ENCODE measurements around the gene DAPK1. TPM values are rescaled to one million over a fixed set of nuclear protein-coding genes. Genes with fewer than 3 reads are reported as not detected.

DAPK1 gene
- polyA plus RNA-seq, 2 of the 4 experiments (the other 2 are of a cell fraction) = 55.2 to 67.2 TPM

GRCh38 chr9:87713278-87713987, 215.8 kb downstream of the DAPK1 start:
- CTCF ChIA-PET = interaction anchor here (0.9 to 2.4 kb wide), 10 partner anchors 10 to 173 kb away, joined by 3 to 18 read pairs (median 6); partner anchors contain the start of gene CTSL
- Histone ChIP-seq H3K4me1 (peaks cover 55% of the 10 kb centered on the region), H3K9me3 (no peaks in the 10 kb centered on the region), H3K4me3 (peak overlapping the region; percentile 24; the same call in 1 of the 3 replicates), H3K4me2 (peak overlapping the region; percentile 87), H3K27ac (peak overlapping the region; percentile 95)
- no peak for FAIRE-seq
- peak; percentile 93 for ATAC-seq
- POLR2A ChIA-PET = interaction anchor here (1.3 to 2.4 kb wide), 3 partner anchors 10 to 80 kb away, joined by 6 to 75 read pairs (median 31); partner anchors contain the start of gene CTSL
- DNase-seq (ENCODE audit: low read depth in 1 of 2, low spot score in 1 of 2) = peak; percentile 89 to 99
- 11% methylated on average over 11 of the region's 11 CpGs for WGBS (ENCODE audit: missing lambda C conversion rate)
- peak; percentile 58; the same call in 1 of the 2 replicates for TF ChIP-seq HOXB5 (CRISPR knock-in tag; IDR thresholded peaks at IDR 0.05)
- TF ChIP-seq HOXA7 (CRISPR knock-in tag; IDR thresholded peaks at IDR 0.05) = 0 out of 2 replicates have a peak, but pooled peaks have one; percentile 58
- TF ChIP-seq TFCP2L1 (CRISPR knock-in tag; IDR thresholded peaks at IDR 0.05) = 0 out of 2 replicates have a peak, but pooled peaks have one; percentile 60
- TF ChIP-seq NR3C1 (IDR thresholded peaks at IDR 0.05) = no peak
- TF ChIP-seq CHD2 (IDR thresholded peaks at IDR 0.05; ENCODE audit: low read length, partially characterized antibody) = no peak
- peak; percentile 96 for TF ChIP-seq JUN (IDR thresholded peaks at IDR 0.05)
- no peak for TF ChIP-seq CBX8 (IDR thresholded peaks at IDR 0.05)
- TF ChIP-seq, protein P1, sequence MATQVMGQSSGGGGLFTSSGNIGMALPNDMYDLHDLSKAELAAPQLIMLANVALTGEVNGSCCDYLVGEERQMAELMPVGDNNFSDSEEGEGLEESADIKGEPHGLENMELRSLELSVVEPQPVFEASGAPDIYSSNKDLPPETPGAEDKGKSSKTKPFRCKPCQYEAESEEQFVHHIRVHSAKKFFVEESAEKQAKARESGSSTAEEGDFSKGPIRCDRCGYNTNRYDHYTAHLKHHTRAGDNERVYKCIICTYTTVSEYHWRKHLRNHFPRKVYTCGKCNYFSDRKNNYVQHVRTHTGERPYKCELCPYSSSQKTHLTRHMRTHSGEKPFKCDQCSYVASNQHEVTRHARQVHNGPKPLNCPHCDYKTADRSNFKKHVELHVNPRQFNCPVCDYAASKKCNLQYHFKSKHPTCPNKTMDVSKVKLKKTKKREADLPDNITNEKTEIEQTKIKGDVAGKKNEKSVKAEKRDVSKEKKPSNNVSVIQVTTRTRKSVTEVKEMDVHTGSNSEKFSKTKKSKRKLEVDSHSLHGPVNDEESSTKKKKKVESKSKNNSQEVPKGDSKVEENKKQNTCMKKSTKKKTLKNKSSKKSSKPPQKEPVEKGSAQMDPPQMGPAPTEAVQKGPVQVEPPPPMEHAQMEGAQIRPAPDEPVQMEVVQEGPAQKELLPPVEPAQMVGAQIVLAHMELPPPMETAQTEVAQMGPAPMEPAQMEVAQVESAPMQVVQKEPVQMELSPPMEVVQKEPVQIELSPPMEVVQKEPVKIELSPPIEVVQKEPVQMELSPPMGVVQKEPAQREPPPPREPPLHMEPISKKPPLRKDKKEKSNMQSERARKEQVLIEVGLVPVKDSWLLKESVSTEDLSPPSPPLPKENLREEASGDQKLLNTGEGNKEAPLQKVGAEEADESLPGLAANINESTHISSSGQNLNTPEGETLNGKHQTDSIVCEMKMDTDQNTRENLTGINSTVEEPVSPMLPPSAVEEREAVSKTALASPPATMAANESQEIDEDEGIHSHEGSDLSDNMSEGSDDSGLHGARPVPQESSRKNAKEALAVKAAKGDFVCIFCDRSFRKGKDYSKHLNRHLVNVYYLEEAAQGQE (IDR thresholded peaks at IDR 0.05) = no peak
- TF ChIP-seq FOSL2 (IDR thresholded peaks at IDR 0.05) = peak; percentile 78
- TF ChIP-seq FOSL2 (CRISPR knock-in tag; IDR thresholded peaks at IDR 0.05) = peak; percentile 95
- TF ChIP-seq CEBPB (IDR thresholded peaks at IDR 0.05) = peak; percentile 89 to 94
- TF ChIP-seq RNF2 (IDR thresholded peaks at IDR 0.05; ENCODE audit: borderline replicate concordance, low read depth) = no peak
- TF ChIP-seq CTCF (IDR thresholded peaks at IDR 0.05) = no peak; the same call in 2 of the 3 replicates
- TF ChIP-seq, protein P2, sequence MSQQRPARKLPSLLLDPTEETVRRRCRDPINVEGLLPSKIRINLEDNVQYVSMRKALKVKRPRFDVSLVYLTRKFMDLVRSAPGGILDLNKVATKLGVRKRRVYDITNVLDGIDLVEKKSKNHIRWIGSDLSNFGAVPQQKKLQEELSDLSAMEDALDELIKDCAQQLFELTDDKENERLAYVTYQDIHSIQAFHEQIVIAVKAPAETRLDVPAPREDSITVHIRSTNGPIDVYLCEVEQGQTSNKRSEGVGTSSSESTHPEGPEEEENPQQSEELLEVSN (IDR thresholded peaks at IDR 0.05; ENCODE audit: borderline replicate concordance, low read depth) = no peak
- TF ChIP-seq, protein P3, sequence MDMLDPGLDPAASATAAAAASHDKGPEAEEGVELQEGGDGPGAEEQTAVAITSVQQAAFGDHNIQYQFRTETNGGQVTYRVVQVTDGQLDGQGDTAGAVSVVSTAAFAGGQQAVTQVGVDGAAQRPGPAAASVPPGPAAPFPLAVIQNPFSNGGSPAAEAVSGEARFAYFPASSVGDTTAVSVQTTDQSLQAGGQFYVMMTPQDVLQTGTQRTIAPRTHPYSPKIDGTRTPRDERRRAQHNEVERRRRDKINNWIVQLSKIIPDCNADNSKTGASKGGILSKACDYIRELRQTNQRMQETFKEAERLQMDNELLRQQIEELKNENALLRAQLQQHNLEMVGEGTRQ (IDR thresholded peaks at IDR 0.05) = no peak
- TF ChIP-seq HEYL (CRISPR knock-in tag; IDR thresholded peaks at IDR 0.05) = 0 out of 2 replicates have a peak, but pooled peaks have one; percentile 71
- TF ChIP-seq HOXB13 (CRISPR knock-in tag; IDR thresholded peaks at IDR 0.05; ENCODE audit: low read depth) = peak; percentile 74
- TF ChIP-seq, protein P4, sequence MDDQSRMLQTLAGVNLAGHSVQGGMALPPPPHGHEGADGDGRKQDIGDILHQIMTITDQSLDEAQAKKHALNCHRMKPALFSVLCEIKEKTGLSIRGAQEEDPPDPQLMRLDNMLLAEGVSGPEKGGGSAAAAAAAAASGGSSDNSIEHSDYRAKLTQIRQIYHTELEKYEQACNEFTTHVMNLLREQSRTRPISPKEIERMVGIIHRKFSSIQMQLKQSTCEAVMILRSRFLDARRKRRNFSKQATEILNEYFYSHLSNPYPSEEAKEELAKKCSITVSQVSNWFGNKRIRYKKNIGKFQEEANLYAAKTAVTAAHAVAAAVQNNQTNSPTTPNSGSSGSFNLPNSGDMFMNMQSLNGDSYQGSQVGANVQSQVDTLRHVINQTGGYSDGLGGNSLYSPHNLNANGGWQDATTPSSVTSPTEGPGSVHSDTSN (IDR thresholded peaks at IDR 0.05) = no peak
- TF ChIP-seq FOXS1 (CRISPR knock-in tag; IDR thresholded peaks at IDR 0.05) = peak; percentile 4; the same call in 1 of the 2 replicates
- no peak for TF ChIP-seq CBX2 (IDR thresholded peaks at IDR 0.05; ENCODE audit: borderline replicate concordance, low read depth)
- peak; percentile 30; the same call in 1 of the 2 replicates for TF ChIP-seq HES2 (IDR thresholded peaks at IDR 0.05)
- 0 out of 2 replicates have a peak, but pooled peaks have one; percentile 50 for TF ChIP-seq EHF (CRISPR knock-in tag; IDR thresholded peaks at IDR 0.05)
- TF ChIP-seq RFX5 (IDR thresholded peaks at IDR 0.05) = no peak
- 0 out of 2 replicates have a peak, but pooled peaks have one; percentile 36 for TF ChIP-seq MYC (IDR thresholded peaks at IDR 0.05; ENCODE audit: borderline replicate concordance, low read length)
- TF ChIP-seq, protein P5, sequence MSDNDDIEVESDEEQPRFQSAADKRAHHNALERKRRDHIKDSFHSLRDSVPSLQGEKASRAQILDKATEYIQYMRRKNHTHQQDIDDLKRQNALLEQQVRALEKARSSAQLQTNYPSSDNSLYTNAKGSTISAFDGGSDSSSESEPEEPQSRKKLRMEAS (IDR thresholded peaks at IDR 0.05) = peak; percentile 59
- no peak for TF ChIP-seq ZNF302 (CRISPR knock-in tag; IDR thresholded peaks at IDR 0.05)
- no peak for TF ChIP-seq POLR2AphosphoS2 (conservative IDR thresholded peaks at IDR 0.05; ENCODE audit: low read length)
- no peak for TF ChIP-seq MAZ (IDR thresholded peaks at IDR 0.05; ENCODE audit: borderline replicate concordance, low read depth, low read length)
- 0 out of 2 replicates have a peak, but pooled peaks have one; percentile 6 for TF ChIP-seq FOSB (CRISPR knock-in tag; IDR thresholded peaks at IDR 0.05)
- peak; percentile 90 for TF ChIP-seq JUNB (IDR thresholded peaks at IDR 0.05)

All from A549 (cell line).